Endothelial cell of umbilical vein (primary cell): ENCODE measurements around the gene DUS1L. TPM values are rescaled to one million over a fixed set of nuclear protein-coding genes. Genes with fewer than 3 reads are reported as not detected.

Experiments
- BruUV-seq: library from RNA; stranded (reverse); fragments of 400-500 nt; replicated peaks from 2 replicates; lab custom pipeline; 2021; lab: Mats Ljungman, UMichigan
- CTCF ChIA-PET: fragments of 300-600, 350-600 bp; sonication (Branson Sonifier 250); formaldehyde crosslinking; loops from one replicate; lab custom pipeline; 2021; ENCODE audit warnings: antibody characterized with exemption, inconsistent platforms; lab: Charles Lee
- POLR2A ChIA-PET: fragments of 300-600, 350-600 bp; sonication (Branson Sonifier 250); formaldehyde crosslinking; loops from one replicate; lab custom pipeline; 2021; ENCODE audit warnings: antibody characterized with exemption, inconsistent platforms; lab: Charles Lee
- DNase-seq: peaks from one replicate; pipeline ENCODE4 v3.0.0-alpha.2; 2011; ENCODE audit warnings: low read depth, low spot score
- FAIRE-seq: peaks from 2 replicates; lab custom pipeline; 2011; peaks lifted over from hg19 to GRCh38; lab: Jason Lieb, UNC
- H2AFZ ChIP-seq: 2 replicates; pipeline ENCODE4 v1.6.0; 2012; ENCODE audit warnings: low read depth, low read length, control low read depth, inconsistent platforms
- H3K27ac ChIP-seq: 2 replicates; pipeline ENCODE4 v1.5.1; 2011; ENCODE audit warnings: low read depth, mild to moderate bottlenecking, control low read depth, low read length, moderate library complexity; ENCODE audit not compliant: insufficient read depth
- H3K27me3 ChIP-seq, 2 experiments: 2 replicates each; pipeline versions ENCODE4 v1.6.0 to v1.6.1; 2011; ENCODE audit warnings: low read length in 2 of 2, mixed read lengths in 1 of 2; ENCODE audit not compliant: control insufficient read depth in 2 of 2, insufficient read depth in 2 of 2
- H3K36me3 ChIP-seq, 2 experiments: 2 replicates in 1 of 2; 3 replicates in 1 of 2; pipeline ENCODE4 v1.5.1; 2011; ENCODE audit warnings: low read length in 2 of 2, mild to moderate bottlenecking in 1 of 2, moderate library complexity in 1 of 2; ENCODE audit not compliant: control insufficient read depth in 2 of 2, insufficient read depth in 2 of 2; ENCODE audit errors: extremely low read depth in 1 of 2
- H3K4me1 ChIP-seq: 3 replicates; pipeline ENCODE4 v1.5.1; 2011; ENCODE audit warnings: mild to moderate bottlenecking, low read length; ENCODE audit not compliant: control insufficient read depth, insufficient read depth; ENCODE audit errors: extremely low read depth
- H3K4me2 ChIP-seq: 2 replicates; pipeline ENCODE4 v1.6.1; 2011; ENCODE audit warnings: low read length, control low read depth, mixed read lengths; ENCODE audit not compliant: insufficient read depth
- H3K4me3 ChIP-seq, 3 experiments: fragments of 200-600 bp in 1 of 3; sonication (generic), shearing (Covaris generic) in 1 of 3; replicated peaks in 1 of 3; 2 replicates each; pipeline ENCODE4 v1.5.1; 2011 to 2016; ENCODE audit warnings: control low read depth in 3 of 3, low read length in 3 of 3, mild to moderate bottlenecking in 2 of 3, inconsistent platforms in 1 of 3, low read depth in 1 of 3, moderate library complexity in 1 of 3; ENCODE audit not compliant: insufficient read depth in 1 of 3
- H3K79me2 ChIP-seq: 2 replicates; pipeline ENCODE4 v1.6.0; 2012; ENCODE audit warnings: low read length, inconsistent platforms; ENCODE audit not compliant: control insufficient read depth, insufficient read depth
- H3K9ac ChIP-seq: replicated peaks from 2 replicates; pipeline ENCODE3; 2011; ENCODE audit warnings: low read length, control low read depth; ENCODE audit not compliant: insufficient read depth; ENCODE audit errors: extremely low read depth
- H3K9me1 ChIP-seq: replicated peaks from 3 replicates; pipeline ENCODE4 v1.6.0; 2011; ENCODE audit warnings: mild to moderate bottlenecking, low read length; ENCODE audit not compliant: control insufficient read depth, insufficient read depth; ENCODE audit errors: extremely low read depth
- H3K9me3 ChIP-seq: replicated peaks from 2 replicates; pipeline ENCODE4 v1.5.1; 2012; ENCODE audit warnings: low read length, inconsistent platforms; ENCODE audit not compliant: control insufficient read depth, insufficient read depth
- H4K20me1 ChIP-seq: replicated peaks from 2 replicates; pipeline ENCODE3; 2011; ENCODE audit warnings: mild to moderate bottlenecking, low read length; ENCODE audit not compliant: control insufficient read depth, insufficient read depth; ENCODE audit errors: extremely low read depth
- CTCF ChIP-seq, 2 donors: IDR thresholded peaks; 1 replicate in 1 of 2; 2 replicates in 1 of 2; pipeline ENCODE4 v1.5.1; 2011; ENCODE audit warnings: low read length in 2 of 2, mild to moderate bottlenecking in 2 of 2, moderate library complexity in 2 of 2, control low read depth in 1 of 2, inconsistent platforms in 1 of 2, low read depth in 1 of 2; ENCODE audit not compliant: insufficient read depth in 1 of 2; ENCODE audit errors: extremely low read depth in 1 of 2
- FOS ChIP-seq: IDR thresholded peaks from 2 replicates; pipeline ENCODE4 v1.6.1; 2011; ENCODE audit warnings: mild to moderate bottlenecking, low read length, moderate library complexity, borderline replicate concordance; ENCODE audit not compliant: insufficient read depth
- POLR2A ChIP-seq: IDR thresholded peaks from 2 replicates; pipeline ENCODE4 v1.6.1; 2012; ENCODE audit warnings: low read depth, mild to moderate bottlenecking, control low read depth, low read length
- POLR2AphosphoS5 ChIP-seq: IDR thresholded peaks from 2 replicates; pipeline ENCODE4 v1.6.1; 2012; ENCODE audit warnings: low read depth, mild to moderate bottlenecking, control low read depth, low read length, moderate library complexity; ENCODE audit not compliant: insufficient read depth
- dilution Hi-C: fragments of 300-500 bp; cut with MboI; formaldehyde crosslinking; loops from one replicate; pipeline ENCODE4 v1.15.0; 2019; ENCODE audit warnings: low sequenced_read_pairs; ENCODE audit not compliant: extremely low pct_ligation_motif_present
- intact Hi-C: fragments of 100-400 bp; cut with micrococcal nuclease; formaldehyde crosslinking; loops from one replicate; pipeline ENCODE4 v1.10.0; 2022
- polyA plus RNA-seq, 4 experiments: library from polyadenylated mRNA; depleted of rRNA in 3 of 4; stranded (reverse) in 3 of 4; unstranded in 1 of 4; fragments of >200 nt; gene quantifications; 2 replicates each; pipeline versions ENCODE4 v1.2.1 to v1.2.3, GENCODE V29; 2011 to 2012; ENCODE audit warnings: missing spikeins in 1 of 4
- total RNA-seq: library from RNA; stranded (reverse); gene quantifications from 2 replicates; pipeline ENCODE4 v1.2.3, GENCODE V29; 2021

Gene DUS1L
- total and polyA plus RNA-seq, 2 donors (not counting 3 experiments of a cell fraction or from before 2014, with no cell fraction given) = 60.1 to 92.9 TPM

GRCh38 chr17:82052638-82053059, 13.0 kb downstream of the DUS1L start:
- Histone ChIP-seq H3K9me1 (no peaks in the 10 kb centered on the region), H3K79me2 (peaks cover 11% of the 10 kb centered on the region), H3K9ac (peak overlapping the region; percentile 61), H3K36me3 (peaks cover 12 to 37% of the 10 kb centered on the region in 2 experiments), H3K4me2 (peak overlapping the region; percentile 78), H3K9me3 (no peaks in the 10 kb centered on the region), H2AFZ (no peak overlapping the region), H3K4me3 (peak overlapping the region; percentile 65 to 89 (median 76)), H3K27me3 (no peaks in the 10 kb centered on the region), H3K4me1 (peaks cover 11% of the 10 kb centered on the region), H4K20me1 (no peaks in the 10 kb centered on the region), H3K27ac (no peak overlapping the region)
- POLR2A ChIA-PET = no interaction called here
- TF ChIP-seq CTCF (IDR thresholded peaks at IDR 0.05; ENCODE audit: extremely low read depth in 1 of 2, insufficient read depth in 1 of 2, low read depth in 1 of 2, low read length in 2 of 2) = no peak
- no peak for FAIRE-seq
- no peak for DNase-seq
- dilution Hi-C loops (no loop called here), intact Hi-C loops (loop anchor here (2.0 kb wide), 1 partner anchor 16 kb away; the partner anchor contains the start of gene DCXR)
- BruUV-seq = no TSS peak
- CTCF ChIA-PET = interaction anchor here (1.0 to 3.8 kb wide), 4 partner anchors 15 to 93 kb away, joined by 3 to 19 read pairs (median 12); partner anchors contain the start of genes DCXR and RAC3

- Histone ChIP-seq H3K36me3 (peaks cover 12 to 31% of the 10 kb centered on the region in 2 experiments), H3K9me1 (no peaks in the 10 kb centered on the region), H3K4me2 (peak within 1 kb of the TSS; percentile 78), H2AFZ (peak within 1 kb of the TSS; percentile 54), H3K27ac (no peak within 1 kb of the TSS), H3K27me3 (no peaks in the 10 kb centered on the region), H3K9ac (peak within 1 kb of the TSS; percentile 61), H4K20me1 (no peaks in the 10 kb centered on the region), H3K9me3 (no peaks in the 10 kb centered on the region), H3K4me1 (peaks cover 11% of the 10 kb centered on the region), H3K79me2 (peaks cover 11% of the 10 kb centered on the region), H3K4me3 (peak within 1 kb of the TSS; percentile 65 to 89 (median 76))
- TSS peak; percentile 18 for BruUV-seq
- ChIA-PET CTCF (interaction anchor here (1.0 to 3.8 kb wide), 3 partner anchors 14 to 92 kb away, joined by 5 to 19 read pairs (median 18); partner anchors contain the start of genes DCXR and RAC3), POLR2A (no interaction called here)
- DNase-seq (peak; percentile 33), FAIRE-seq (peak; percentile 63)
- dilution Hi-C loops = no loop called here
- intact Hi-C loops = loop anchor here (2.0 kb wide), 1 partner anchor 15 kb away; the partner anchor contains the start of gene DCXR
- TF ChIP-seq POLR2AphosphoS5 = peak; percentile 44
- no peak for TF ChIP-seq FOS
- no peak for TF ChIP-seq POLR2A
Measured at GRCh38 chr17:82051776-82052637, 13.6 kb downstream of the DUS1L start, which contains the start of the genes GPS1 and RFNG. Gene GPS1, plus strand, starts transcription at chr17:82051898. Its CDS starts 34 bp downstream, at chr17:82051932. Gene RFNG, minus strand, starts transcription at chr17:82051811. Its CDS starts 45 bp downstream, at chr17:82051766.
